SK-N-SH (cell line): ENCODE results near the gene INPP5K. TPM values are rescaled to one million over a fixed set of nuclear protein-coding genes. Genes with fewer than 3 reads are reported as not detected.

Experiments used
- CTCF ChIA-PET: fragments of 300-600, 350-600 bp; formaldehyde crosslinking; extraction: SDS; loops from one replicate; lab custom pipeline; 2021; lab: Yijun Ruan, JAX
- POLR2A ChIA-PET: fragments of 350-600 bp; sonication (Branson Sonifier 250); formaldehyde crosslinking; extraction: SDS; loops from one replicate; lab custom pipeline; 2020; ENCODE audit warnings: antibody characterized with exemption, inconsistent platforms; lab: Yijun Ruan, JAX
- DNase-seq: peaks from one replicate; pipeline ENCODE4 v3.0.0; 2012
- H2AFZ ChIP-seq: fragments of 200-600 bp; sonication (generic); 2 replicates; pipeline ENCODE4 v1.8.1; 2016; ENCODE audit warnings: antibody characterized with exemption, mild to moderate bottlenecking, low read depth
- H3F3A ChIP-seq: fragments of 200-600 bp; sonication (generic); replicated peaks from 2 replicates; pipeline ENCODE3; 2016; ENCODE audit warnings: antibody characterized with exemption, mild to moderate bottlenecking; ENCODE audit not compliant: insufficient read depth
- H3K27ac ChIP-seq, 2 experiments: fragments of 200-500 bp in 1 of 2; fragments of 200-600 bp in 1 of 2; sonication (Bioruptor generic) in 1 of 2; sonication (generic), shearing (Covaris generic) in 1 of 2; 2 replicates each; pipeline versions ENCODE4 v1.5.1 to v1.6.1; 2014 to 2016; ENCODE audit warnings: low read depth in 2 of 2, inconsistent platforms in 1 of 2, low read length in 1 of 2, mild to moderate bottlenecking in 1 of 2, mixed read lengths in 1 of 2
- H3K27me3 ChIP-seq: fragments of 200-600 bp; sonication (generic), shearing (Covaris generic); 2 replicates; pipeline ENCODE4 v1.6.1; 2016; ENCODE audit warnings: mixed run types; ENCODE audit not compliant: insufficient read depth
- H3K36me3 ChIP-seq, 2 experiments: fragments of 200-500 bp in 1 of 2; fragments of 200-600 bp in 1 of 2; sonication (Bioruptor generic) in 1 of 2; sonication (generic) in 1 of 2; replicated peaks in 1 of 2; 2 replicates each; pipeline versions ENCODE3 to v1.5.1; 2014 to 2016; ENCODE audit warnings: low read length in 1 of 2, mild to moderate bottlenecking in 1 of 2; ENCODE audit not compliant: insufficient read depth in 2 of 2, control insufficient read depth in 1 of 2
- H3K4me1 ChIP-seq, 2 experiments: fragments of 200-500 bp in 1 of 2; fragments of 200-600 bp in 1 of 2; sonication (Bioruptor generic) in 1 of 2; sonication (generic), shearing (Covaris generic) in 1 of 2; 2 replicates each; pipeline versions ENCODE4 v1.5.1 to v1.6.1; 2014 to 2016; ENCODE audit warnings: low read depth in 1 of 2, low read length in 1 of 2, mixed run types in 1 of 2; ENCODE audit not compliant: insufficient read depth in 2 of 2, control insufficient read depth in 1 of 2
- H3K4me2 ChIP-seq: fragments of 200-600 bp; sonication (generic), shearing (Covaris generic); 2 replicates; pipeline ENCODE4 v1.6.1; 2017; ENCODE audit warnings: mixed run types
- H3K4me3 ChIP-seq, 2 experiments: fragments of 200-500 bp in 1 of 2; fragments of 200-600 bp in 1 of 2; sonication (Bioruptor generic) in 1 of 2; sonication (generic), shearing (Covaris generic) in 1 of 2; 2 replicates each; pipeline versions ENCODE4 v1.5.1 to v1.8.1; 2014 to 2016; ENCODE audit warnings: low read depth in 2 of 2, inconsistent platforms in 1 of 2, low read length in 1 of 2, mild to moderate bottlenecking in 1 of 2, mixed read lengths in 1 of 2, moderate library complexity in 1 of 2
- H3K79me2 ChIP-seq: fragments of 200-600 bp; sonication (generic); 2 replicates; pipeline ENCODE4 v1.8.1; 2017; ENCODE audit warnings: mild to moderate bottlenecking; ENCODE audit not compliant: insufficient read depth
- H3K9ac ChIP-seq: fragments of 200-600 bp; sonication (generic); 2 replicates; pipeline ENCODE4 v1.6.1; 2017; ENCODE audit warnings: mixed run types
- H3K9me2 ChIP-seq: fragments of 200-600 bp; sonication (generic); 2 replicates; pipeline ENCODE4 v1.6.1; 2017; ENCODE audit warnings: mixed run types
- H3K9me3 ChIP-seq: fragments of 200-600 bp; sonication (generic); 2 replicates; pipeline ENCODE4 v1.6.1; 2017; ENCODE audit warnings: mixed run types, mild to moderate bottlenecking, moderate library complexity
- H4K20me1 ChIP-seq: fragments of 200-600 bp; sonication (generic); 2 replicates; pipeline ENCODE4 v1.6.1; 2017; ENCODE audit warnings: mild to moderate bottlenecking, mixed run types; ENCODE audit not compliant: insufficient read depth
- ELF1 ChIP-seq: IDR thresholded peaks from 2 replicates; pipeline ENCODE4 v1.4.0; 2012
- FOSL2 ChIP-seq: IDR thresholded peaks from 2 replicates; pipeline ENCODE4 v1.4.0; 2012; ENCODE audit warnings: low read depth, mild to moderate bottlenecking, moderate library complexity, borderline replicate concordance
- FOXJ3 ChIP-seq: sonication (generic); formaldehyde crosslinking; IDR thresholded peaks from 2 replicates; pipeline ENCODE4 v1.5.1; 2020; ENCODE audit warnings: mild to moderate bottlenecking, missing genetic modification reagents
- GABPA ChIP-seq: IDR thresholded peaks from 2 replicates; pipeline ENCODE4 v1.4.0; 2012; ENCODE audit warnings: low read depth, mild to moderate bottlenecking
- NFIC ChIP-seq: IDR thresholded peaks from 2 replicates; pipeline ENCODE4 v1.4.0; 2012; ENCODE audit warnings: borderline replicate concordance
- SIN3A ChIP-seq: IDR thresholded peaks from 2 replicates; pipeline ENCODE4 v1.6.1; 2012; ENCODE audit warnings: low read depth, mild to moderate bottlenecking, low read length, moderate library complexity, borderline replicate concordance
- TAF1 ChIP-seq: IDR thresholded peaks from 2 replicates; pipeline ENCODE4 v1.6.1; 2012; ENCODE audit warnings: low read depth, mild to moderate bottlenecking, low read length, moderate library complexity, borderline replicate concordance
- YY1 ChIP-seq: IDR thresholded peaks from 2 replicates; pipeline ENCODE4 v1.4.0; 2012; ENCODE audit warnings: low read depth, mild to moderate bottlenecking
- whole genome bisulfite sequencing: methylation state at CpG from one replicate; pipeline ENCODE4 v1.1.6; 2017; ENCODE audit warnings: low lambda C conversion rate; 5-methylcytosine and 5-hydroxymethylcytosine counted together
- polyA plus RNA-seq, 3 experiments: library from polyadenylated mRNA; depleted of rRNA; stranded (reverse); fragments of >200 nt; gene quantifications; 2 replicates each; pipeline ENCODE4 v1.2.3, GENCODE V29; 2012

INPP5K gene
- polyA plus RNA-seq, 1 of the 3 experiments (the other 2 are of a cell fraction): 26.2 TPM

GRCh38 chr17:1485423-1486376 is 30.7 kb downstream of the INPP5K start:
- Histone ChIP-seq H3K27ac (peak overlapping the region; percentile 64 to 68), H3K4me1 (peaks cover 16 to 25% of the 10 kb centered on the region in 2 experiments; a peak in 2 of 4 replicates), H3K36me3 (peaks cover 17 to 21% of the 10 kb centered on the region in 2 experiments), H3K79me2 (peaks cover 74% of the 10 kb centered on the region), H3K4me3 (peak overlapping the region; percentile 63 to 71), H3K4me2 (peak overlapping the region; percentile 95), H3K9ac (peak overlapping the region; percentile 88), H2AFZ (0 out of 2 replicates have a peak overlapping the region, but pooled peaks have one; percentile 72), H3K9me2 (no peaks in the 10 kb centered on the region), H4K20me1 (no peaks in the 10 kb centered on the region), H3K27me3 (no peaks in the 10 kb centered on the region), H3K9me3 (no peaks in the 10 kb centered on the region), H3F3A (peaks cover 15% of the 10 kb centered on the region)
- ChIA-PET POLR2A (no interaction called here), CTCF (no interaction called here)
- WGBS: 9% methylated on average over 29 of the region's 127 CpGs
- peak; percentile 70 for TF ChIP-seq ELF1
- TF ChIP-seq GABPA: peak; percentile 52; the same call in 1 of the 2 replicates
- TF ChIP-seq YY1: no peak
- no peak for TF ChIP-seq FOSL2
- TF ChIP-seq NFIC: no peak
- 0 out of 2 replicates have a peak, but pooled peaks have one; percentile 31 for TF ChIP-seq TAF1
- DNase-seq: peak; percentile 88

- CTCF ChIA-PET: interaction anchor here (1.1 to 1.4 kb wide), 2 partner anchors 31 to 89 kb away, joined by 3 to 4 read pairs; partner anchors contain the start of gene INPP5K
- H3K27ac ChIP-seq: peak overlapping the region; percentile 61 to 66; a peak in 3 of 4 replicates
- no peaks in the 10 kb centered on the region for H3K9me3 ChIP-seq
- peaks cover 25% of the 10 kb centered on the region in 2 experiments for H3K36me3 ChIP-seq
- H3K4me3 ChIP-seq: peak overlapping the region; percentile 63 to 71
- TF ChIP-seq FOXJ3 (CRISPR knock-in tag) (no peak), SIN3A (0 out of 2 replicates have a peak, but pooled peaks have one; percentile 17)
- H3K9ac ChIP-seq: peak overlapping the region; percentile 88
- H2AFZ ChIP-seq: no peak overlapping the region
- H3K4me1 ChIP-seq: peaks cover 16 to 20% of the 10 kb centered on the region in 2 experiments; a peak in 2 of 4 replicates
- peaks cover 15% of the 10 kb centered on the region for H3F3A ChIP-seq
- 43% methylated on average over 9 of the region's 19 CpGs for WGBS
- H3K79me2 ChIP-seq: peaks cover 66% of the 10 kb centered on the region
- no peaks in the 10 kb centered on the region for H4K20me1 ChIP-seq
- peak; percentile 74 for DNase-seq
- no peaks in the 10 kb centered on the region for H3K9me2 ChIP-seq
- H3K27me3 ChIP-seq: no peaks in the 10 kb centered on the region
- POLR2A ChIA-PET: no interaction called here
- peak overlapping the region; percentile 95 for H3K4me2 ChIP-seq
Measured at GRCh38 chr17:1484676-1485422, 31.6 kb downstream of the INPP5K start.
